Mucosa of stomach (tissue), 1 donor: ENCODE measurements around the gene IRF1.

ENCODE experiments used
- H3K27me3 ChIP-seq: one replicate; pipeline ENCODE4 v1.7.0; 2013; ENCODE audit warnings: mild to moderate bottlenecking, low read length; ENCODE audit not compliant: control insufficient read depth, insufficient read depth
- H3K36me3 ChIP-seq: one replicate; pipeline ENCODE4 v1.7.0; 2013; ENCODE audit warnings: low read length; ENCODE audit not compliant: control insufficient read depth, insufficient read depth
- H3K4me1 ChIP-seq: one replicate; pipeline ENCODE4 v1.7.0; 2013; ENCODE audit warnings: mild to moderate bottlenecking, low read length; ENCODE audit not compliant: control insufficient read depth, insufficient read depth
- H3K4me3 ChIP-seq: one replicate; pipeline ENCODE4 v1.7.0; 2013; ENCODE audit warnings: low read length
- H3K9ac ChIP-seq: one replicate; pipeline ENCODE4 v1.7.0; 2013; ENCODE audit warnings: mild to moderate bottlenecking, low read length, moderate library complexity
- H3K9me3 ChIP-seq: one replicate; pipeline ENCODE4 v1.7.0; 2013; ENCODE audit warnings: mild to moderate bottlenecking, low read length, moderate library complexity; ENCODE audit not compliant: control insufficient read depth
- donor health status: Pancreatic carcinoma.

Gene IRF1

GRCh38 chr5:132483101-132483500 is 7.5 kb downstream of the IRF1 start:
- H3K27me3 ChIP-seq = no peaks in the 10 kb centered on the region
- no peaks in the 10 kb centered on the region for H3K9me3 ChIP-seq
- H3K4me1 ChIP-seq = peaks cover 46% of the 10 kb centered on the region
- H3K4me3 ChIP-seq = no peak overlapping the region
- H3K9ac ChIP-seq = no peak overlapping the region
- H3K36me3 ChIP-seq = peaks cover 43% of the 10 kb centered on the region

- Histone ChIP-seq H3K36me3 (peaks cover 31% of the 10 kb centered on the region), H3K27me3 (no peaks in the 10 kb centered on the region), H3K4me1 (peaks cover 46% of the 10 kb centered on the region), H3K9me3 (no peaks in the 10 kb centered on the region), H3K4me3 (no peak overlapping the region), H3K9ac (no peak overlapping the region)
Measured at GRCh38 chr5:132481596-132482211, 8.9 kb downstream of the IRF1 start.

GRCh38 chr5:132480893-132481595 is 9.5 kb downstream of the IRF1 start:
- Histone ChIP-seq H3K4me3 (no peak overlapping the region), H3K36me3 (peaks cover 24% of the 10 kb centered on the region), H3K27me3 (no peaks in the 10 kb centered on the region), H3K9me3 (no peaks in the 10 kb centered on the region), H3K4me1 (peaks cover 45% of the 10 kb centered on the region), H3K9ac (no peak overlapping the region)

GRCh38 chr5:132480546-132480892 is 10.1 kb downstream of the IRF1 start:
- no peaks in the 10 kb centered on the region for H3K27me3 ChIP-seq
- H3K9me3 ChIP-seq = no peaks in the 10 kb centered on the region
- H3K9ac ChIP-seq = no peak overlapping the region
- peaks cover 19% of the 10 kb centered on the region for H3K36me3 ChIP-seq
- peaks cover 45% of the 10 kb centered on the region for H3K4me1 ChIP-seq
- H3K4me3 ChIP-seq = no peak overlapping the region

GRCh38 chr5:132480042-132480441 is 10.5 kb downstream of the IRF1 start:
- peaks cover 47% of the 10 kb centered on the region for H3K4me1 ChIP-seq
- no peaks in the 10 kb centered on the region for H3K27me3 ChIP-seq
- H3K36me3 ChIP-seq = peaks cover 15% of the 10 kb centered on the region
- no peak overlapping the region for H3K4me3 ChIP-seq
- no peak overlapping the region for H3K9ac ChIP-seq
- no peaks in the 10 kb centered on the region for H3K9me3 ChIP-seq

GRCh38 chr5:132479111-132479951 is 11.2 kb downstream of the IRF1 start:
- Histone ChIP-seq H3K9ac (no peak overlapping the region), H3K9me3 (no peaks in the 10 kb centered on the region), H3K4me3 (no peak overlapping the region), H3K27me3 (no peaks in the 10 kb centered on the region), H3K36me3 (peaks cover 12% of the 10 kb centered on the region), H3K4me1 (peaks cover 54% of the 10 kb centered on the region)

- Histone ChIP-seq H3K36me3 (peaks cover 3% of the 10 kb centered on the region), H3K9ac (no peak overlapping the region), H3K4me3 (no peak overlapping the region), H3K9me3 (no peaks in the 10 kb centered on the region), H3K27me3 (no peaks in the 10 kb centered on the region), H3K4me1 (peaks cover 55% of the 10 kb centered on the region)
Measured at GRCh38 chr5:132478366-132478871, 12.2 kb downstream of the IRF1 start.

- H3K36me3 ChIP-seq = no peaks in the 10 kb centered on the region
- H3K27me3 ChIP-seq = no peaks in the 10 kb centered on the region
- H3K4me3 ChIP-seq = no peak overlapping the region
- peaks cover 55% of the 10 kb centered on the region for H3K4me1 ChIP-seq
- H3K9me3 ChIP-seq = no peaks in the 10 kb centered on the region
- H3K9ac ChIP-seq = no peak overlapping the region
Measured at GRCh38 chr5:132477784-132478365, 12.7 kb downstream of the IRF1 start.

- no peak overlapping the region for H3K9ac ChIP-seq
- no peaks in the 10 kb centered on the region for H3K27me3 ChIP-seq
- peaks cover 55% of the 10 kb centered on the region for H3K4me1 ChIP-seq
- H3K36me3 ChIP-seq = no peaks in the 10 kb centered on the region
- no peak overlapping the region for H3K4me3 ChIP-seq
- no peaks in the 10 kb centered on the region for H3K9me3 ChIP-seq
Measured at GRCh38 chr5:132476876-132477781, 13.4 kb downstream of the IRF1 start.

GRCh38 chr5:132475987-132476875 is 14.3 kb downstream of the IRF1 start:
- Histone ChIP-seq H3K4me3 (no peak overlapping the region), H3K4me1 (peaks cover 59% of the 10 kb centered on the region), H3K9ac (no peak overlapping the region), H3K27me3 (no peaks in the 10 kb centered on the region), H3K9me3 (no peaks in the 10 kb centered on the region), H3K36me3 (no peaks in the 10 kb centered on the region)
